Thymus (tissue), 11 donors: Measurements from ENCODE around the gene FBXL4. TPM values are rescaled to one million over a fixed set of nuclear protein-coding genes. Genes with fewer than 3 reads are reported as not detected.
A peak's percentile ranks its signal among the peaks of the same experiment; 100 is the strongest.

Source experiments
- DNase-seq, 9 donors: peaks; one replicate each; pipeline ENCODE4 v3.0.0-alpha.2; 2013; ENCODE audit warnings: low spot score in 9 of 9, low read depth in 6 of 9, missing footprints in 1 of 9
- H3K27ac ChIP-seq, 2 donors: one replicate each; pipeline ENCODE4 v1.5.1; 2013; ENCODE audit warnings: control low read depth in 1 of 2, low read depth in 1 of 2, low read length in 1 of 2, mild to moderate bottlenecking in 1 of 2, moderate library complexity in 1 of 2
- H3K27me3 ChIP-seq, 2 donors: one replicate each; pipeline ENCODE4 v1.5.1; 2013; ENCODE audit warnings: low read length in 1 of 2; ENCODE audit not compliant: control insufficient read depth in 2 of 2, insufficient read depth in 1 of 2
- H3K36me3 ChIP-seq, 2 donors: one replicate each; pipeline ENCODE4 v1.5.1; 2013; ENCODE audit warnings: low read length in 1 of 2, mild to moderate bottlenecking in 1 of 2, moderate library complexity in 1 of 2; ENCODE audit not compliant: control insufficient read depth in 2 of 2, insufficient read depth in 2 of 2
- H3K4me1 ChIP-seq, 2 donors: one replicate each; pipeline ENCODE4 v1.5.1; 2013; ENCODE audit warnings: low read length in 2 of 2; ENCODE audit not compliant: control insufficient read depth in 2 of 2, insufficient read depth in 2 of 2
- H3K4me3 ChIP-seq, 2 donors: one replicate each; pipeline ENCODE4 v1.5.1; 2013; ENCODE audit warnings: low read length in 2 of 2, control low read depth in 1 of 2, mild to moderate bottlenecking in 1 of 2
- H3K9me3 ChIP-seq, 2 donors: one replicate each; pipeline ENCODE4 v1.5.1; 2013; ENCODE audit warnings: low read length in 1 of 2, mild to moderate bottlenecking in 1 of 2; ENCODE audit not compliant: control insufficient read depth in 2 of 2, insufficient read depth in 1 of 2
- WGBS: extraction: QIAGEN DNeasy Blood & Tissue Kit; methylation state at CpG from one replicate; pipeline ENCODE4 v1.1.7; 2013; 5-methylcytosine and 5-hydroxymethylcytosine counted together
- polyA plus RNA-seq: library from polyadenylated mRNA; stranded (reverse); fragments of 200-250 nt; gene quantifications from one replicate; pipeline ENCODE4 v1.2.3, GENCODE V29; 2013
- total RNA-seq: library from RNA; stranded (reverse); fragments of 120-200 nt; gene quantifications from one replicate; pipeline ENCODE4 v1.2.4, GENCODE V29; 2013
- donor health status: healthy.

Gene FBXL4
- total and polyA plus RNA-seq, 2 donors, result 10.7 to 13.5 TPM

- Histone ChIP-seq H3K9me3 (no peaks in the 10 kb centered on the region), H3K4me3 (no peak overlapping the region), H3K4me1 (no peaks in the 10 kb centered on the region), H3K27ac (no peak overlapping the region), H3K36me3 (no peaks in the 10 kb centered on the region), H3K27me3 (no peaks in the 10 kb centered on the region)
- DNase-seq, result no peak
- 96% methylated on average over 3 of the region's 3 CpGs for WGBS
Measured at GRCh38 chr6:98958776-98959175, 11.0 kb upstream of the FBXL4 start.

- no peak overlapping the region for H3K4me3 ChIP-seq
- H3K27ac ChIP-seq, result no peak overlapping the region
- H3K27me3 ChIP-seq, result no peaks in the 10 kb centered on the region
- WGBS, result 95% methylated on average over 3 of the region's 3 CpGs
- no peaks in the 10 kb centered on the region for H3K9me3 ChIP-seq
- H3K36me3 ChIP-seq, result no peaks in the 10 kb centered on the region
- H3K4me1 ChIP-seq, result no peaks in the 10 kb centered on the region
- no peak for DNase-seq
Measured at GRCh38 chr6:98957450-98957849, 9.7 kb upstream of the FBXL4 start.

GRCh38 chr6:98949589-98949988 lies 1.8 kb upstream of the FBXL4 start:
- Histone ChIP-seq H3K27ac (no peak overlapping the region), H3K36me3 (no peaks in the 10 kb centered on the region), H3K4me1 (peaks cover 0 to 4% of the 10 kb centered on the region in 2 donors), H3K4me3 (no peak overlapping the region), H3K27me3 (no peaks in the 10 kb centered on the region), H3K9me3 (no peaks in the 10 kb centered on the region)
- 57% methylated on average over 2 of the region's 2 CpGs for WGBS
- no peak for DNase-seq

- Histone ChIP-seq H3K36me3 (no peaks in the 10 kb centered on the region), H3K4me3 (peak overlapping the region; percentile 79 to 91), H3K9me3 (peaks cover 0 to 4% of the 10 kb centered on the region in 2 donors), H3K4me1 (peaks cover 0 to 4% of the 10 kb centered on the region in 2 donors), H3K27ac (peak overlapping the region; percentile 80 to 82), H3K27me3 (no peaks in the 10 kb centered on the region)
- peak; percentile 30 to 75 (median 46) for DNase-seq
- 2% methylated on average over 9 of the region's 9 CpGs for WGBS
Measured at GRCh38 chr6:98946879-98947410, 801 bp downstream of the FBXL4 start.

GRCh38 chr6:98946266-98946878 lies 1.4 kb downstream of the FBXL4 start:
- H3K27me3 ChIP-seq, result no peaks in the 10 kb centered on the region
- H3K4me1 ChIP-seq, result peaks cover 0 to 4% of the 10 kb centered on the region in 2 donors
- DNase-seq, result peak in 1 of 9 donors; percentile 7
- WGBS, result 88% methylated on average over 10 of the region's 10 CpGs
- no peaks in the 10 kb centered on the region for H3K36me3 ChIP-seq
- H3K27ac ChIP-seq, result peak overlapping the region; percentile 72 to 82
- peak overlapping the region; percentile 79 to 91 for H3K4me3 ChIP-seq
- H3K9me3 ChIP-seq, result peaks cover 0 to 4% of the 10 kb centered on the region in 2 donors

GRCh38 chr6:98945311-98946115 lies 2.2 kb downstream of the FBXL4 start:
- no peak overlapping the region for H3K27ac ChIP-seq
- peaks cover 0 to 4% of the 10 kb centered on the region in 2 donors for H3K9me3 ChIP-seq
- H3K27me3 ChIP-seq, result no peaks in the 10 kb centered on the region
- no peak for DNase-seq
- no peaks in the 10 kb centered on the region for H3K36me3 ChIP-seq
- H3K4me1 ChIP-seq, result peaks cover 0 to 4% of the 10 kb centered on the region in 2 donors
- no peak overlapping the region for H3K4me3 ChIP-seq
- WGBS, result 90% methylated on average over 3 of the region's 3 CpGs

- H3K9me3 ChIP-seq, result peaks cover 0 to 4% of the 10 kb centered on the region in 2 donors
- no peak overlapping the region for H3K4me3 ChIP-seq
- WGBS, result 95% methylated on average over 2 of the region's 2 CpGs
Measured at GRCh38 chr6:98944598-98945081, 3.1 kb downstream of the FBXL4 start.

GRCh38 chr6:98944168-98944567 lies 3.6 kb downstream of the FBXL4 start:
- H3K4me3 ChIP-seq, result no peak overlapping the region
- DNase-seq, result no peak
- H3K4me1 ChIP-seq, result peaks cover 0 to 4% of the 10 kb centered on the region in 2 donors
- no peak overlapping the region for H3K27ac ChIP-seq
- no peaks in the 10 kb centered on the region for H3K27me3 ChIP-seq
- no peaks in the 10 kb centered on the region for H3K36me3 ChIP-seq
- peaks cover 0 to 4% of the 10 kb centered on the region in 2 donors for H3K9me3 ChIP-seq
- 66% methylated on average over 3 of the region's 3 CpGs for WGBS

More at GRCh38 chr6:98944598-98945081, 3.1 kb downstream of the FBXL4 start:
- no peak overlapping the region for H3K27ac ChIP-seq
- no peak for DNase-seq
- no peaks in the 10 kb centered on the region for H3K36me3 ChIP-seq
- no peaks in the 10 kb centered on the region for H3K27me3 ChIP-seq
- peaks cover 0 to 4% of the 10 kb centered on the region in 2 donors for H3K4me1 ChIP-seq

GRCh38 chr6:98942263-98942803 lies 5.4 kb downstream of the FBXL4 start:
- 96% methylated on average over 3 of the region's 3 CpGs for WGBS
- Histone ChIP-seq H3K36me3 (no peaks in the 10 kb centered on the region), H3K9me3 (peaks cover 0 to 6% of the 10 kb centered on the region in 2 donors), H3K4me1 (peaks cover 0 to 4% of the 10 kb centered on the region in 2 donors), H3K27me3 (no peaks in the 10 kb centered on the region), H3K4me3 (no peak overlapping the region), H3K27ac (no peak overlapping the region)
- no peak for DNase-seq
